ENCODE results near the gene WWOX.

- no peak for TF ChIP-seq EZH2 (IDR thresholded peaks at IDR 0.05; ENCODE audit: borderline replicate concordance, insufficient read depth, low read depth, low read length, poor library complexity, severe bottlenecking)
- TF ChIP-seq CTCF (IDR thresholded peaks at IDR 0.05), result peak; percentile 95
Measured at GRCh38 chr16:78770353-78771091, 671.1 kb downstream of the WWOX start.
